ENCODE data around the gene SLC6A7.

DNA sequence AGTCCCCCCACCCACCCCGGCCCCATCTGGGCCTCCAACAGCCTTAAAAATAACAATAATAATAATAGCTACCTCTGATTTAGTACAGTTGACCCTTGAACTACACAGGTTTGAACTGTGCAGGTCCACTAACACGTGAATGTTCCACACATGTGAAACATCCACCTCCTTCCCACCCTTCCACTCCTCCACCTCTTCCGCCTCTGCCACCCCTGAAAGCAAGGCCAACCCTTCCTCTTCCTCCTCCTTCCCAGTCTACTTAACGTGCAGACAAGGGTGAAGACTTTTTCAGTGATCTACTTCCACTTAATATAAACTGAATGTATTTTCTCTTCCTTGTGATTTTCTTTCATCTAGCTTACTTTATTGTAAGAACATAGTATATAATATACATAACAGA lies 45.0 kb upstream of the SLC6A7 start:
- TF ChIP-seq POLR2AphosphoS5 (IDR thresholded peaks at IDR 0.05; ENCODE audit: low read depth, low read length) (no peak), POLR2A (IDR thresholded peaks at IDR 0.05; ENCODE audit: low read depth, low read length) (no peak)

Data from GM12892 (cell line).